HCT116 (cell line): ENCODE measurements around the gene DNM1. TPM values are rescaled to one million over a fixed set of nuclear protein-coding genes. Genes with fewer than 3 reads are reported as not detected.

ENCODE experiments used
- ATAC-seq: fragments of 200-7000 bp; cut with Tn5 transposase; 2 replicates; pipeline ENCODE4 v1.9.1; 2020; ENCODE audit warnings: mild to moderate bottlenecking, moderate library complexity
- BruUV-seq: library from RNA; stranded (reverse); fragments of 400-500 nt; replicated peaks from 2 replicates; lab custom pipeline; 2021; lab: Mats Ljungman, UMichigan
- CTCF ChIA-PET: fragments of 300-600 bp; sonication (Branson Sonifier 250); formaldehyde crosslinking; loops from one replicate; lab custom pipeline; 2021; ENCODE audit warnings: antibody characterized with exemption; lab: Charles Lee
- POLR2A ChIA-PET: fragments of 300-600, 350-600 bp; sonication (Branson Sonifier 250); formaldehyde crosslinking; loops from one replicate; lab custom pipeline; 2021; ENCODE audit warnings: antibody characterized with exemption; lab: Charles Lee
- RAD21 ChIA-PET, 2 experiments: fragments of 300-600 bp; sonication (Branson Sonifier 250); formaldehyde crosslinking; loops; one replicate each; lab custom pipeline; 2023; ENCODE audit warnings: low total read pairs in 2 of 2; ENCODE audit not compliant: uncharacterized antibody in 2 of 2, unreplicated experiment in 2 of 2, low non-redundant PET in 1 of 2; lab: Charles Lee
- DNase-seq: peaks from one replicate; pipeline ENCODE4 v3.0.0-alpha.2; 2010; ENCODE audit warnings: low read depth, low spot score
- H2AFZ ChIP-seq: fragments of 200-600 bp; shearing (Covaris generic), sonication (generic); 2 replicates; pipeline ENCODE4 v1.6.1; 2017; ENCODE audit warnings: low read depth, mixed run types, mixed read lengths, antibody characterized with exemption, low read length; ENCODE audit not compliant: poor library complexity, severe bottlenecking
- H3K27ac ChIP-seq: 2 replicates; pipeline ENCODE4 v1.5.1; 2012; ENCODE audit warnings: low read depth, low read length
- H3K27me3 ChIP-seq: fragments of 200-600 bp; sonication (generic); 2 replicates; pipeline ENCODE4 v1.6.1; 2016; ENCODE audit warnings: mixed run types, low read length, mixed read lengths; ENCODE audit not compliant: insufficient read depth
- H3K36me3 ChIP-seq, 2 experiments: fragments of 200-500 bp in 1 of 2; fragments of 200-600 bp in 1 of 2; sonication (Bioruptor generic) in 1 of 2; sonication (generic) in 1 of 2; 2 replicates each; pipeline versions ENCODE4 v1.5.1 to v1.6.1; 2014 to 2016; ENCODE audit warnings: low read length in 2 of 2, inconsistent platforms in 1 of 2, mixed read lengths in 1 of 2, mixed run types in 1 of 2; ENCODE audit not compliant: insufficient read depth in 2 of 2, control insufficient read depth in 1 of 2
- H3K4me1 ChIP-seq, 2 experiments: fragments of 200-600 bp in 1 of 2; sonication (generic) in 1 of 2; 2 replicates each; pipeline versions ENCODE4 v1.5.1 to v1.6.1; 2012 to 2017; ENCODE audit warnings: low read length in 2 of 2, inconsistent platforms in 1 of 2, mild to moderate bottlenecking in 1 of 2, mixed read lengths in 1 of 2, mixed run types in 1 of 2, moderate library complexity in 1 of 2; ENCODE audit not compliant: insufficient read depth in 2 of 2, control insufficient read depth in 1 of 2
- H3K4me2 ChIP-seq: fragments of 200-600 bp; sonication (generic); 2 replicates; pipeline ENCODE4 v1.6.1; 2017; ENCODE audit warnings: mixed run types, low read length, mixed read lengths
- H3K4me3 ChIP-seq, 2 experiments: fragments of 200-600 bp in 1 of 2; sonication (generic) in 1 of 2; replicated peaks in 1 of 2; 2 replicates each; pipeline ENCODE4 v1.5.1; 2011 to 2016; ENCODE audit warnings: low read length in 2 of 2, control low read depth in 1 of 2, low read depth in 1 of 2, mild to moderate bottlenecking in 1 of 2, mixed read lengths in 1 of 2, mixed run types in 1 of 2
- H3K79me2 ChIP-seq: fragments of 200-600 bp; sonication (generic); 2 replicates; pipeline ENCODE4 v1.6.1; 2017; ENCODE audit warnings: mild to moderate bottlenecking, mixed run types, low read length, moderate library complexity, mixed read lengths; ENCODE audit not compliant: insufficient read depth
- H3K9ac ChIP-seq: fragments of 200-600 bp; sonication (generic); 2 replicates; pipeline ENCODE4 v1.6.1; 2016; ENCODE audit warnings: low read length, mixed read lengths
- H3K9me2 ChIP-seq: fragments of 200-600 bp; sonication (generic), shearing (Covaris generic); 2 replicates; pipeline ENCODE4 v1.6.1; 2017; ENCODE audit warnings: mixed run types, mild to moderate bottlenecking, moderate library complexity; ENCODE audit not compliant: insufficient read depth
- H3K9me3 ChIP-seq, 2 experiments: fragments of 200-500 bp in 1 of 2; fragments of 200-600 bp in 1 of 2; sonication (Bioruptor generic) in 1 of 2; sonication (generic) in 1 of 2; 2 replicates each; pipeline ENCODE4 v1.6.1; 2014 to 2017; ENCODE audit warnings: low read length in 2 of 2, mixed read lengths in 2 of 2, inconsistent platforms in 1 of 2, low read depth in 1 of 2, mild to moderate bottlenecking in 1 of 2, mixed run types in 1 of 2, moderate library complexity in 1 of 2; ENCODE audit not compliant: control insufficient read depth in 1 of 2, insufficient read depth in 1 of 2
- H4K20me1 ChIP-seq: fragments of 200-600 bp; sonication (generic), shearing (Covaris generic); 2 replicates; pipeline ENCODE4 v1.6.1; 2017; ENCODE audit warnings: mixed run types, mild to moderate bottlenecking, moderate library complexity; ENCODE audit not compliant: insufficient read depth
- ATF3 ChIP-seq: IDR thresholded peaks from 2 replicates; pipeline ENCODE4 v1.6.1; 2012
- CBX3 ChIP-seq: IDR thresholded peaks from 2 replicates; pipeline ENCODE4 v1.6.1; 2012; ENCODE audit warnings: low read depth
- CEBPB ChIP-seq: IDR thresholded peaks from 2 replicates; pipeline ENCODE4 v1.6.1; 2012; ENCODE audit warnings: low read depth
- CTCF ChIP-seq, 3 experiments: fragments of 200-600 bp in 1 of 3; sonication (generic) in 1 of 3; IDR thresholded peaks in 2 of 3; conservative IDR thresholded peaks in 1 of 3; 2 replicates each; pipeline ENCODE4 v1.5.1; 2012 to 2017; ENCODE audit warnings: low read depth in 2 of 3, low read length in 2 of 3, antibody characterized with exemption in 1 of 3, borderline replicate concordance in 1 of 3, control low read depth in 1 of 3, mild to moderate bottlenecking in 1 of 3, mixed read lengths in 1 of 3, mixed run types in 1 of 3, moderate library complexity in 1 of 3; ENCODE audit not compliant: insufficient read depth in 1 of 3
- EGR1 ChIP-seq: IDR thresholded peaks from 2 replicates; pipeline ENCODE4 v1.6.1; 2012; ENCODE audit warnings: low read depth
- ELF1 ChIP-seq: IDR thresholded peaks from 2 replicates; pipeline ENCODE4 v1.6.1; 2012; ENCODE audit warnings: low read depth, borderline replicate concordance
- EZH2 ChIP-seq: fragments of 200-600 bp; sonication (generic); IDR thresholded peaks from 2 replicates; pipeline ENCODE4 v1.6.1; 2017; ENCODE audit warnings: antibody characterized with exemption, mixed run types
- EZH2phosphoT487 ChIP-seq: fragments of 200-600 bp; IDR thresholded peaks from 2 replicates; pipeline ENCODE4 v1.6.1; 2018; ENCODE audit warnings: antibody characterized with exemption, borderline replicate concordance
- FOSL1 ChIP-seq: IDR thresholded peaks from 2 replicates; pipeline ENCODE4 v1.6.1; 2012; ENCODE audit warnings: low read depth
- JUND ChIP-seq: IDR thresholded peaks from 2 replicates; pipeline ENCODE4 v1.6.1; 2012
- MAX ChIP-seq: IDR thresholded peaks from 2 replicates; pipeline ENCODE4 v1.6.1; 2012
- POLR2AphosphoS5 ChIP-seq: IDR thresholded peaks from 2 replicates; pipeline ENCODE4 v1.6.1; 2011; ENCODE audit warnings: mild to moderate bottlenecking, low read depth, low read length, moderate library complexity
- SIN3A ChIP-seq: IDR thresholded peaks from 2 replicates; pipeline ENCODE4 v1.6.1; 2012; ENCODE audit warnings: low read depth
- SP1 ChIP-seq: IDR thresholded peaks from 2 replicates; pipeline ENCODE4 v1.6.1; 2012; ENCODE audit warnings: low read depth
- SRF ChIP-seq: IDR thresholded peaks from 2 replicates; pipeline ENCODE4 v1.6.1; 2012; ENCODE audit warnings: low read depth
- TCF7L2 ChIP-seq: IDR thresholded peaks from 2 replicates; pipeline ENCODE4 v1.7.0; 2011; ENCODE audit warnings: borderline replicate concordance, inconsistent platforms; ENCODE audit not compliant: insufficient read depth, insufficient read length; ENCODE audit errors: extremely low read depth
- YY1 ChIP-seq: IDR thresholded peaks from 2 replicates; pipeline ENCODE4 v1.6.1; 2011; ENCODE audit warnings: low read length, low read depth, moderate library complexity, mild to moderate bottlenecking; ENCODE audit not compliant: insufficient replicate concordance; ENCODE audit errors: extremely low read depth
- ZFX ChIP-seq: fragments of 450-650 bp; IDR thresholded peaks from 2 replicates; pipeline ENCODE4 v1.6.1; 2017
- ZNF274 ChIP-seq: fragments of 200-500 bp; sonication (Bioruptor generic); IDR thresholded peaks from 2 replicates; pipeline ENCODE4 v1.6.1; 2014; ENCODE audit warnings: mild to moderate bottlenecking, low read depth, low read length, inconsistent platforms
- intact Hi-C: fragments of 100-400 bp; cut with micrococcal nuclease; formaldehyde crosslinking; loops from 2 replicates; pipeline ENCODE4 v1.10.0; 2022
- total RNA-seq: library from RNA; stranded (reverse); gene quantifications from one replicate; pipeline ENCODE4 v1.2.1, GENCODE V29; 2021; ENCODE audit not compliant: unreplicated experiment

The DNM1 gene
- total RNA-seq, 1 experiment from 2014 or later = 12.0 TPM

GRCh38 chr9:128185979-128186965, 16.9 kb upstream of the DNM1 start:
- Histone ChIP-seq H3K79me2 (peaks cover 20% of the 10 kb centered on the region), H2AFZ (no peak overlapping the region), H3K9ac (no peak overlapping the region), H3K4me3 (no peak overlapping the region), H3K9me3 (no peaks in the 10 kb centered on the region), H3K27me3 (no peaks in the 10 kb centered on the region), H3K9me2 (no peaks in the 10 kb centered on the region), H3K27ac (no peak overlapping the region), H3K4me2 (no peak overlapping the region), H3K4me1 (peaks cover 9 to 12% of the 10 kb centered on the region in 2 experiments; a peak in 3 of 4 replicates), H4K20me1 (no peaks in the 10 kb centered on the region), H3K36me3 (peaks cover 8 to 16% of the 10 kb centered on the region in 2 experiments; a peak in 3 of 4 replicates)
- no TSS peak for BruUV-seq
- TF ChIP-seq ZNF274 = no peak
- TF ChIP-seq MAX = no peak
- ATAC-seq (no peak), DNase-seq (no peak)
- intact Hi-C loops = no loop called here
- ChIA-PET CTCF (no interaction called here), RAD21 (no interaction called here), POLR2A (interaction anchor here (1.4 kb wide), 1 partner anchor 11 kb away, joined by 4 read pairs; no protein-coding TSS in a partner anchor)

- Histone ChIP-seq H3K4me2 (no peak overlapping the region), H3K4me1 (peaks cover 9 to 19% of the 10 kb centered on the region in 2 experiments; a peak in 3 of 4 replicates), H3K27ac (no peak overlapping the region), H3K79me2 (peaks cover 20% of the 10 kb centered on the region), H3K9me3 (no peaks in the 10 kb centered on the region), H2AFZ (no peak overlapping the region), H3K9me2 (no peaks in the 10 kb centered on the region), H3K9ac (no peak overlapping the region), H3K36me3 (peaks cover 8 to 16% of the 10 kb centered on the region in 2 experiments; a peak in 3 of 4 replicates), H4K20me1 (no peaks in the 10 kb centered on the region), H3K4me3 (no peak overlapping the region), H3K27me3 (no peaks in the 10 kb centered on the region)
- POLR2A ChIA-PET = interaction anchor here (1.4 kb wide), 1 partner anchor 13 kb away, joined by 4 read pairs; no protein-coding TSS in a partner anchor
- intact Hi-C loops = no loop called here
- ATAC-seq (no peak), DNase-seq (no peak)
- CTCF ChIA-PET = no interaction called here
- RAD21 ChIA-PET = no interaction called here
- no TSS peak for BruUV-seq
- TF ChIP-seq SIN3A = no peak
- TF ChIP-seq CBX3 = no peak
- no peak for TF ChIP-seq ZNF274
- TF ChIP-seq ZFX = no peak
- TF ChIP-seq SRF = no peak
- no peak for TF ChIP-seq ATF3
- no peak for TF ChIP-seq CTCF (IDR thresholded peaks at IDR 0.05 in 2 of 3, conservative IDR thresholded peaks at IDR 0.05 in 1 of 3; ENCODE audit: borderline replicate concordance in 1 of 3, insufficient read depth in 1 of 3, low read depth in 2 of 3, low read length in 2 of 3)
- no peak for TF ChIP-seq FOSL1
- no peak for TF ChIP-seq YY1
- TF ChIP-seq EZH2 = no peak
- TF ChIP-seq POLR2AphosphoS5 = no peak
- TF ChIP-seq SP1 = no peak
- no peak for TF ChIP-seq JUND
- no peak for TF ChIP-seq ELF1
- TF ChIP-seq TCF7L2 = no peak
- no peak for TF ChIP-seq EGR1
- TF ChIP-seq CEBPB = no peak
- no peak for TF ChIP-seq EZH2phosphoT487
These were observed 15.8 kb upstream of the DNM1 start for GRCh38 chr9:128187361-128187760.
